Ovary (tissue), 3 donors: ENCODE measurements around the gene MCM9.

ENCODE experiments used
- EP300 ChIP-seq: sonication (generic); formaldehyde crosslinking; IDR thresholded peaks from one replicate; pipeline ENCODE4 v1.6.1; 2017; ENCODE audit warnings: antibody characterized with exemption
- POLR2A ChIP-seq: fragments of 450-650 bp; IDR thresholded peaks from one replicate; pipeline ENCODE4 v1.6.1; 2017; ENCODE audit warnings: antibody characterized with exemption, mild to moderate bottlenecking, moderate library complexity
- TF ChIP-seq, protein P1 (sequence below), 3 donors: fragments of 450-650 bp in 2 of 3; fragments of 200-600 bp in 1 of 3; IDR thresholded peaks; one replicate each; pipeline versions ENCODE4 v1.5.1 to v1.8.0; 2016 to 2022; ENCODE audit warnings: antibody characterized with exemption in 3 of 3, mild to moderate bottlenecking in 1 of 3
- donor health status: DM: no; HTN: no; CAD: no.

DNA sequence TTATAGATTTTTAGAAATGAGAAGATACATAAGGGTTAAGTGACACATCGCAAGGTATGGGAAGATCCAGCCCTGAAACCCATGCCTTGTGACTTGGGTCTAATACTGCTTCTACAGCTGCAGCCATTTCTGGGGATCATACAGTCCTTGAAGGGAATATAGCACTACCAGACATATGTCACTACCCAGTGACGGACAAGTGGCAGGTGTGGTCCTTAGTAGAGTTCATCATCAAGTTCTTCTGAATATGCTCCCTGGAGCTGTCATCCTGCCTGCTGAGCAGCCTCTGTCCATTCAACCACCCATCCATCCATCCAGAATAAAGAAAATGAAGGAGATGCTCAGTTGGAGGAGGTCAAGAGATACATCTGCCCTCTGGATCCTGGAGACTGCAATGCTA, 159.6 kb downstream of the MCM9 start:
- TF ChIP-seq EP300 (no peak), POLR2A (no peak)
- TF ChIP-seq, protein P1, sequence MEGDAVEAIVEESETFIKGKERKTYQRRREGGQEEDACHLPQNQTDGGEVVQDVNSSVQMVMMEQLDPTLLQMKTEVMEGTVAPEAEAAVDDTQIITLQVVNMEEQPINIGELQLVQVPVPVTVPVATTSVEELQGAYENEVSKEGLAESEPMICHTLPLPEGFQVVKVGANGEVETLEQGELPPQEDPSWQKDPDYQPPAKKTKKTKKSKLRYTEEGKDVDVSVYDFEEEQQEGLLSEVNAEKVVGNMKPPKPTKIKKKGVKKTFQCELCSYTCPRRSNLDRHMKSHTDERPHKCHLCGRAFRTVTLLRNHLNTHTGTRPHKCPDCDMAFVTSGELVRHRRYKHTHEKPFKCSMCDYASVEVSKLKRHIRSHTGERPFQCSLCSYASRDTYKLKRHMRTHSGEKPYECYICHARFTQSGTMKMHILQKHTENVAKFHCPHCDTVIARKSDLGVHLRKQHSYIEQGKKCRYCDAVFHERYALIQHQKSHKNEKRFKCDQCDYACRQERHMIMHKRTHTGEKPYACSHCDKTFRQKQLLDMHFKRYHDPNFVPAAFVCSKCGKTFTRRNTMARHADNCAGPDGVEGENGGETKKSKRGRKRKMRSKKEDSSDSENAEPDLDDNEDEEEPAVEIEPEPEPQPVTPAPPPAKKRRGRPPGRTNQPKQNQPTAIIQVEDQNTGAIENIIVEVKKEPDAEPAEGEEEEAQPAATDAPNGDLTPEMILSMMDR (IDR thresholded peaks at IDR 0.05) = no peak
